ENCODE measurements around the gene WFDC10B. TPM values are rescaled to one million over a fixed set of nuclear protein-coding genes. Genes with fewer than 3 reads are reported as not detected.

WFDC10B gene
- total and polyA plus RNA-seq, 2 donors (not counting 3 experiments of a cell fraction or from before 2014, with no cell fraction given) = not detected

- TF ChIP-seq POLR2A (IDR thresholded peaks at IDR 0.05; ENCODE audit: low read depth, low read length) (no peak), POLR2AphosphoS5 (IDR thresholded peaks at IDR 0.05; ENCODE audit: insufficient read depth, low read depth, low read length) (no peak), MYC (IDR thresholded peaks at IDR 0.05; ENCODE audit: low read depth, low read length) (no peak)
- TF ChIP-seq, protein P1, sequence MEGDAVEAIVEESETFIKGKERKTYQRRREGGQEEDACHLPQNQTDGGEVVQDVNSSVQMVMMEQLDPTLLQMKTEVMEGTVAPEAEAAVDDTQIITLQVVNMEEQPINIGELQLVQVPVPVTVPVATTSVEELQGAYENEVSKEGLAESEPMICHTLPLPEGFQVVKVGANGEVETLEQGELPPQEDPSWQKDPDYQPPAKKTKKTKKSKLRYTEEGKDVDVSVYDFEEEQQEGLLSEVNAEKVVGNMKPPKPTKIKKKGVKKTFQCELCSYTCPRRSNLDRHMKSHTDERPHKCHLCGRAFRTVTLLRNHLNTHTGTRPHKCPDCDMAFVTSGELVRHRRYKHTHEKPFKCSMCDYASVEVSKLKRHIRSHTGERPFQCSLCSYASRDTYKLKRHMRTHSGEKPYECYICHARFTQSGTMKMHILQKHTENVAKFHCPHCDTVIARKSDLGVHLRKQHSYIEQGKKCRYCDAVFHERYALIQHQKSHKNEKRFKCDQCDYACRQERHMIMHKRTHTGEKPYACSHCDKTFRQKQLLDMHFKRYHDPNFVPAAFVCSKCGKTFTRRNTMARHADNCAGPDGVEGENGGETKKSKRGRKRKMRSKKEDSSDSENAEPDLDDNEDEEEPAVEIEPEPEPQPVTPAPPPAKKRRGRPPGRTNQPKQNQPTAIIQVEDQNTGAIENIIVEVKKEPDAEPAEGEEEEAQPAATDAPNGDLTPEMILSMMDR (IDR thresholded peaks at IDR 0.05; ENCODE audit: extremely low read depth in 1 of 2, insufficient read depth in 1 of 2, low read depth in 1 of 2, low read length in 2 of 2) = no peak
- dilution Hi-C loops (cut with MboI; ENCODE audit: extremely low pct_ligation_motif_present, low sequenced_read_pairs) = no loop called here
- H3K27me3 ChIP-seq (ENCODE audit: control insufficient read depth in 2 of 2, insufficient read depth in 2 of 2, low read length in 2 of 2) = no peaks in the 10 kb centered on the region
- no peak overlapping the region for H3K4me3 ChIP-seq (replicated peaks in 1 of 3; ENCODE audit: insufficient read depth in 1 of 3, low read depth in 1 of 3, low read length in 3 of 3)
- H2AFZ ChIP-seq (ENCODE audit: low read depth, low read length) = no peak overlapping the region
- no peak for DNase-seq (ENCODE audit: low read depth, low spot score)
- no peak overlapping the region for H3K27ac ChIP-seq (ENCODE audit: insufficient read depth, low read depth, low read length)
- H3K36me3 ChIP-seq (ENCODE audit: control insufficient read depth in 2 of 2, extremely low read depth in 1 of 2, insufficient read depth in 2 of 2, low read length in 2 of 2) = no peaks in the 10 kb centered on the region
- H3K9me3 ChIP-seq (replicated peaks; ENCODE audit: control insufficient read depth, insufficient read depth, low read length) = no peaks in the 10 kb centered on the region
- intact Hi-C loops (cut with micrococcal nuclease) = no loop called here
- BruUV-seq (replicated peaks) = no TSS peak
- no peak overlapping the region for H3K9ac ChIP-seq (replicated peaks; ENCODE audit: extremely low read depth, insufficient read depth, low read length)
- H3K9me1 ChIP-seq (replicated peaks; ENCODE audit: control insufficient read depth, extremely low read depth, insufficient read depth, low read length) = no peaks in the 10 kb centered on the region
- H4K20me1 ChIP-seq (replicated peaks; ENCODE audit: control insufficient read depth, extremely low read depth, insufficient read depth, low read length) = no peaks in the 10 kb centered on the region
- POLR2A ChIA-PET = no interaction called here
- H3K79me2 ChIP-seq (ENCODE audit: control insufficient read depth, insufficient read depth, low read length) = no peaks in the 10 kb centered on the region
- H3K4me1 ChIP-seq (ENCODE audit: control insufficient read depth, extremely low read depth, insufficient read depth, low read length) = no peaks in the 10 kb centered on the region
- FAIRE-seq = no peak
- no peak overlapping the region for H3K4me2 ChIP-seq (ENCODE audit: insufficient read depth, low read length)
- CTCF ChIA-PET = interaction anchor here (1.0 kb wide), 1 partner anchor 43 kb away, joined by 3 read pairs; the partner anchor contains the start of gene WFDC10A
Observed at GRCh38 chr20:45672765-45673164, 32.1 kb downstream of the WFDC10B start.

DNA sequence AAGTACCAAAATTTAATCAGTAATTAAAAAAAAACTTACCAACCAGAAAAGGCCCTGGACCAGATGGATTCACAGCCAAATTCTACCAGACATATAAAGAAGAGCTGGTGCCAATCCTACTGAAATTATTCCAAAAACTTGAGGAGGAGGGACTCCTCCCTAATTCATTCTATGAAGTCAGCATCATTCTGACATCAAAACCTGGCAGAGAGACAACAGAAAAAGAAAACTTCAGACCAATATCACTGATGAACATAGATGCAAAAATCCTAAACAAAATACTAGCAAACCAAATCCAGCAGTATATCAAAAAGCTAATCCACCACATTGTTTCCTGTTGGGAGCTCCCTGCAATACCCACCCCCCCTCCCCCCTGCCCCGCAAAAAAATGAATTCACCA, 34.7 kb downstream of the WFDC10B start, which contains the start of gene WFDC11:
Gene WFDC11, minus strand, starts transcription at position 101 of the 400 bp plus-strand sequence. CDS start 19,639 bp downstream, outside the sequence.
- intact Hi-C loops (cut with micrococcal nuclease) (no loop called here), dilution Hi-C loops (cut with MboI; ENCODE audit: extremely low pct_ligation_motif_present, low sequenced_read_pairs) (no loop called here)
- Histone ChIP-seq H3K36me3 (ENCODE audit: control insufficient read depth in 2 of 2, extremely low read depth in 1 of 2, insufficient read depth in 2 of 2, low read length in 2 of 2) (no peaks in the 10 kb centered on the region), H3K27me3 (ENCODE audit: control insufficient read depth in 2 of 2, insufficient read depth in 2 of 2, low read length in 2 of 2) (no peaks in the 10 kb centered on the region), H3K4me1 (ENCODE audit: control insufficient read depth, extremely low read depth, insufficient read depth, low read length) (no peaks in the 10 kb centered on the region), H3K4me3 (replicated peaks in 1 of 3; ENCODE audit: insufficient read depth in 1 of 3, low read depth in 1 of 3, low read length in 3 of 3) (no peak within 1 kb of the TSS), H3K9ac (replicated peaks; ENCODE audit: extremely low read depth, insufficient read depth, low read length) (no peak within 1 kb of the TSS), H3K9me3 (replicated peaks; ENCODE audit: control insufficient read depth, insufficient read depth, low read length) (no peaks in the 10 kb centered on the region), H3K79me2 (ENCODE audit: control insufficient read depth, insufficient read depth, low read length) (no peaks in the 10 kb centered on the region), H4K20me1 (replicated peaks; ENCODE audit: control insufficient read depth, extremely low read depth, insufficient read depth, low read length) (no peaks in the 10 kb centered on the region), H3K4me2 (ENCODE audit: insufficient read depth, low read length) (no peak within 1 kb of the TSS), H3K9me1 (replicated peaks; ENCODE audit: control insufficient read depth, extremely low read depth, insufficient read depth, low read length) (no peaks in the 10 kb centered on the region), H2AFZ (ENCODE audit: low read depth, low read length) (no peak within 1 kb of the TSS), H3K27ac (ENCODE audit: insufficient read depth, low read depth, low read length) (no peak within 1 kb of the TSS)
- TF ChIP-seq FOS (IDR thresholded peaks at IDR 0.05; ENCODE audit: borderline replicate concordance, insufficient read depth, low read length) (no peak), POLR2A (IDR thresholded peaks at IDR 0.05; ENCODE audit: low read depth, low read length) (no peak), EZH2 (IDR thresholded peaks at IDR 0.05; ENCODE audit: borderline replicate concordance, low read depth, low read length, severe bottlenecking) (no peak), POLR2AphosphoS5 (IDR thresholded peaks at IDR 0.05; ENCODE audit: insufficient read depth, low read depth, low read length) (no peak), GATA2 (IDR thresholded peaks at IDR 0.05; ENCODE audit: insufficient read depth, insufficient read length, low read depth, low read length) (no peak), MYC (IDR thresholded peaks at IDR 0.05; ENCODE audit: low read depth, low read length) (no peak), JUN (IDR thresholded peaks at IDR 0.05; ENCODE audit: borderline replicate concordance, insufficient read depth, insufficient read length, low read depth) (no peak)
- TF ChIP-seq, protein P1 (IDR thresholded peaks at IDR 0.05; ENCODE audit: extremely low read depth in 1 of 2, insufficient read depth in 1 of 2, low read depth in 1 of 2, low read length in 2 of 2) = no peak
- TF ChIP-seq, protein P2, sequence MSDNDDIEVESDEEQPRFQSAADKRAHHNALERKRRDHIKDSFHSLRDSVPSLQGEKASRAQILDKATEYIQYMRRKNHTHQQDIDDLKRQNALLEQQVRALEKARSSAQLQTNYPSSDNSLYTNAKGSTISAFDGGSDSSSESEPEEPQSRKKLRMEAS (IDR thresholded peaks at IDR 0.05; ENCODE audit: insufficient read depth, insufficient read length) = no peak
- no TSS peak for BruUV-seq (replicated peaks)
- FAIRE-seq = no peak
- ChIA-PET POLR2A (no interaction called here), CTCF (interaction anchor here (0.8 kb wide), 1 partner anchor 101 kb away, joined by 3 read pairs; no protein-coding TSS in a partner anchor)
- DNase-seq (ENCODE audit: low read depth, low spot score) = no peak

All from endothelial cell of umbilical vein (primary cell).